GM23338 (cell line): Measurements from ENCODE around the gene ERCC3.

ENCODE experiments used
- CREB1 ChIP-seq: fragments of 250-450 bp; sonication (Bioruptor Pico); IDR thresholded peaks from 2 replicates; pipeline ENCODE4 v1.5.0; 2020; ENCODE audit warnings: low read depth, mild to moderate bottlenecking, moderate library complexity
- EZH2 ChIP-seq: fragments of 200-600 bp; sonication (generic); IDR thresholded peaks from one replicate; pipeline ENCODE4 v1.8.0; 2017; ENCODE audit warnings: antibody characterized with exemption, mild to moderate bottlenecking, low read depth; ENCODE audit not compliant: unreplicated experiment
- EZH2phosphoT487 ChIP-seq: fragments of 200-600 bp; sonication (generic); IDR thresholded peaks from one replicate; pipeline ENCODE4 v1.8.1; 2018; ENCODE audit warnings: antibody characterized with exemption; ENCODE audit not compliant: unreplicated experiment
- JUNB ChIP-seq: IDR thresholded peaks from one replicate; pipeline ENCODE4 v1.6.1; 2016; ENCODE audit warnings: antibody characterized with exemption; ENCODE audit not compliant: unreplicated experiment
- NANOG ChIP-seq: IDR thresholded peaks from 2 replicates; pipeline ENCODE4 v1.6.1; 2016; ENCODE audit warnings: antibody characterized with exemption, borderline replicate concordance
- POLR2AphosphoS5 ChIP-seq: IDR thresholded peaks from 2 replicates; pipeline ENCODE4 v1.6.1; 2016; ENCODE audit warnings: antibody characterized with exemption, low read depth
- STAT1 ChIP-seq: IDR thresholded peaks from one replicate; pipeline ENCODE4 v1.6.1; 2016; ENCODE audit warnings: antibody characterized with exemption; ENCODE audit not compliant: unreplicated experiment
- ZNF114 ChIP-seq: fragments of 250-450 bp; sonication (Bioruptor Pico); IDR thresholded peaks from 2 replicates; pipeline ENCODE4 v1.5.0; 2020; ENCODE audit warnings: mild to moderate bottlenecking, moderate library complexity
- ZNF331 ChIP-seq: fragments of 250-450 bp; sonication (Bioruptor Pico); IDR thresholded peaks from 2 replicates; pipeline ENCODE4 v1.5.0; 2020; ENCODE audit warnings: low read depth, mild to moderate bottlenecking, moderate library complexity
- TF ChIP-seq, protein P1 (sequence below): IDR thresholded peaks from one replicate; pipeline ENCODE4 v1.6.1; 2018; ENCODE audit warnings: antibody characterized with exemption; ENCODE audit not compliant: unreplicated experiment
- TF ChIP-seq, protein P2 (sequence below), 2 experiments: fragments of 200-600 bp in 1 of 2; sonication (generic) in 1 of 2; conservative IDR thresholded peaks; 2 replicates each; pipeline versions ENCODE4 v1.5.1 to v1.6.1; 2016 to 2017; ENCODE audit warnings: antibody characterized with exemption in 2 of 2, low read depth in 2 of 2, mild to moderate bottlenecking in 2 of 2, moderate library complexity in 1 of 2

DNA sequence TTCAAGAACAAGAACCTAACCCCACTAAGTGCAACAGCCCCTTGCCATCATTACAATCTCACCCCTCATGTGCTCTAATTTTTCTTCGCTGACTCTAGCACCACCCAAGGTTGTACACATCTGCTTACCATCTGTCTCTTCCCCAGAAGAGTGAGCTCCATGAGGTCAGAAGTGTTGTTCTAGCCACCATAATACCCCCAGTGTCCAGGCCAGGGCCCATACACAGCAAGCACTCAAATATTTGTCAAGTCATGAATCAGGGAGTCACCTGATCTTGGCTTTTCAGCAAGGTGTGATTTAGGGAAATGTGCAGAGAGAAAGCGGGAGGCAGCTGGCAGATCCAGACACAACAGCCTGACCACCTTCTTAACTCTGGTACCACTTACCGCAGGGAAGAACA lies 5.7 kb downstream of the ERCC3 start:
- no peak for TF ChIP-seq EZH2phosphoT487
- TF ChIP-seq, protein P1, sequence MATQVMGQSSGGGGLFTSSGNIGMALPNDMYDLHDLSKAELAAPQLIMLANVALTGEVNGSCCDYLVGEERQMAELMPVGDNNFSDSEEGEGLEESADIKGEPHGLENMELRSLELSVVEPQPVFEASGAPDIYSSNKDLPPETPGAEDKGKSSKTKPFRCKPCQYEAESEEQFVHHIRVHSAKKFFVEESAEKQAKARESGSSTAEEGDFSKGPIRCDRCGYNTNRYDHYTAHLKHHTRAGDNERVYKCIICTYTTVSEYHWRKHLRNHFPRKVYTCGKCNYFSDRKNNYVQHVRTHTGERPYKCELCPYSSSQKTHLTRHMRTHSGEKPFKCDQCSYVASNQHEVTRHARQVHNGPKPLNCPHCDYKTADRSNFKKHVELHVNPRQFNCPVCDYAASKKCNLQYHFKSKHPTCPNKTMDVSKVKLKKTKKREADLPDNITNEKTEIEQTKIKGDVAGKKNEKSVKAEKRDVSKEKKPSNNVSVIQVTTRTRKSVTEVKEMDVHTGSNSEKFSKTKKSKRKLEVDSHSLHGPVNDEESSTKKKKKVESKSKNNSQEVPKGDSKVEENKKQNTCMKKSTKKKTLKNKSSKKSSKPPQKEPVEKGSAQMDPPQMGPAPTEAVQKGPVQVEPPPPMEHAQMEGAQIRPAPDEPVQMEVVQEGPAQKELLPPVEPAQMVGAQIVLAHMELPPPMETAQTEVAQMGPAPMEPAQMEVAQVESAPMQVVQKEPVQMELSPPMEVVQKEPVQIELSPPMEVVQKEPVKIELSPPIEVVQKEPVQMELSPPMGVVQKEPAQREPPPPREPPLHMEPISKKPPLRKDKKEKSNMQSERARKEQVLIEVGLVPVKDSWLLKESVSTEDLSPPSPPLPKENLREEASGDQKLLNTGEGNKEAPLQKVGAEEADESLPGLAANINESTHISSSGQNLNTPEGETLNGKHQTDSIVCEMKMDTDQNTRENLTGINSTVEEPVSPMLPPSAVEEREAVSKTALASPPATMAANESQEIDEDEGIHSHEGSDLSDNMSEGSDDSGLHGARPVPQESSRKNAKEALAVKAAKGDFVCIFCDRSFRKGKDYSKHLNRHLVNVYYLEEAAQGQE, result no peak
- TF ChIP-seq, protein P2, sequence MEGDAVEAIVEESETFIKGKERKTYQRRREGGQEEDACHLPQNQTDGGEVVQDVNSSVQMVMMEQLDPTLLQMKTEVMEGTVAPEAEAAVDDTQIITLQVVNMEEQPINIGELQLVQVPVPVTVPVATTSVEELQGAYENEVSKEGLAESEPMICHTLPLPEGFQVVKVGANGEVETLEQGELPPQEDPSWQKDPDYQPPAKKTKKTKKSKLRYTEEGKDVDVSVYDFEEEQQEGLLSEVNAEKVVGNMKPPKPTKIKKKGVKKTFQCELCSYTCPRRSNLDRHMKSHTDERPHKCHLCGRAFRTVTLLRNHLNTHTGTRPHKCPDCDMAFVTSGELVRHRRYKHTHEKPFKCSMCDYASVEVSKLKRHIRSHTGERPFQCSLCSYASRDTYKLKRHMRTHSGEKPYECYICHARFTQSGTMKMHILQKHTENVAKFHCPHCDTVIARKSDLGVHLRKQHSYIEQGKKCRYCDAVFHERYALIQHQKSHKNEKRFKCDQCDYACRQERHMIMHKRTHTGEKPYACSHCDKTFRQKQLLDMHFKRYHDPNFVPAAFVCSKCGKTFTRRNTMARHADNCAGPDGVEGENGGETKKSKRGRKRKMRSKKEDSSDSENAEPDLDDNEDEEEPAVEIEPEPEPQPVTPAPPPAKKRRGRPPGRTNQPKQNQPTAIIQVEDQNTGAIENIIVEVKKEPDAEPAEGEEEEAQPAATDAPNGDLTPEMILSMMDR (conservative IDR thresholded peaks at IDR 0.05; ENCODE audit: low read depth in 2 of 2), result no peak
- TF ChIP-seq EZH2, result no peak
- no peak for TF ChIP-seq NANOG
- no peak for TF ChIP-seq ZNF114 (CRISPR knock-in tag)
- TF ChIP-seq JUNB, result no peak
- TF ChIP-seq POLR2AphosphoS5, result no peak
- no peak for TF ChIP-seq CREB1 (CRISPR knock-in tag)
- no peak for TF ChIP-seq ZNF331
- no peak for TF ChIP-seq STAT1
